HG02938 (cell line): Measurements from ENCODE around the gene GDPD3.
"Not testable (repeated sequence)": the region's sequence is repeated elsewhere in the genome, so short reads cannot be mapped to it uniquely, and the experiment has no call there.

Source experiments
- ATAC-seq: cut with Tn5 transposase; IDR thresholded peaks from one replicate; pipeline ENCODE4 v1.9.1; 2021; ENCODE audit warnings: mild to moderate bottlenecking, moderate library complexity; ENCODE audit not compliant: unreplicated experiment

GDPD3 gene

GRCh38 chr16:30125690-30126089 is 12.4 kb upstream of the GDPD3 start:
- not testable (repeated sequence) for ATAC-seq

GRCh38 chr16:30124985-30125379 is 11.6 kb upstream of the GDPD3 start:
- no peak for ATAC-seq

GRCh38 chr16:30122604-30123160 is 9.3 kb upstream of the GDPD3 start:
- ATAC-seq = no peak

- no peak for ATAC-seq
Measured at GRCh38 chr16:30121741-30122571, 8.6 kb upstream of the GDPD3 start.

GRCh38 chr16:30120340-30121105 is 7.2 kb upstream of the GDPD3 start:
- no peak for ATAC-seq

- ATAC-seq = no peak
Measured at GRCh38 chr16:30119428-30119827, 6.1 kb upstream of the GDPD3 start.

DNA sequence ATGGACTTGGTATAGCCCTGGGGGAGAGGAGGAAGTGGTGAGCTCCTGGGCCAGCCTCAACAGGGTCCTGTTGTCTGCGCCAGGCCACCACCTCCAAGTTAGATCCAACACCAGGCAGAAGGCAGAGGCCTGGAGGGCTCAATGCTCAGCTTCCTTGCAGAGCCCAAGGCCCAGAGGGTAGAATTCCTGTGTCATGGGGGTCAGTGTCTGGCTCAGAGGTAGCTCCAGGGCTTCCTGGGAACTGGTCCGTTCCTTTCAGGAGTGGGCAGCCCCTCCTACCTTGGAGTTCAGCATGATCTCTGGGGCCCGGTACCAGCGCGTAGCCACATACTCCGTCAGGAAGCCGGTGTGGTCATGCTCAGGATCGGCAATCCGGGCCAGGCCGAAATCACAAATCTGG is 4.4 kb upstream of the GDPD3 start:
- ATAC-seq = no peak

- no peak for ATAC-seq
Measured at GRCh38 chr16:30116291-30117207, 3.2 kb upstream of the GDPD3 start.

DNA sequence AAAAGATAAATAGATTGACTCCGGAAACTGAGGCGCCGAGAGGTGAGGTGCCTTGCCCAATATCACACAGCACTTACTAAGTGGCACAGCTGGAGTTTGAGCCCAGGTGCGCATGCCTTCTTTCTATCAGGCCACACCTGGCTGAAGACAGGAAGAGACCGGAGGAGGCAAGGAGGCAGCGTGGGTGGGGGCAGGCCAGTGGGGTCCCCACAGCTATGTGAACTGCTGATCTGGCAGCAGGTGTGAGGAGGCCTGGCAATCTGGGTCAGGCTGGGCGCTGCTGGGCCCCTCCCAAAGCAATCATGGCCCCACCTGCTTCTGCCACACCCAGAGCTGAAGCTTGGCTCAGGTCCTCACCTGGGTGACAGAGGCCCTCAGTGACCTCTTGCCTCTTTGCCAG is 1.9 kb upstream of the GDPD3 start:
- ATAC-seq = no peak

DNA sequence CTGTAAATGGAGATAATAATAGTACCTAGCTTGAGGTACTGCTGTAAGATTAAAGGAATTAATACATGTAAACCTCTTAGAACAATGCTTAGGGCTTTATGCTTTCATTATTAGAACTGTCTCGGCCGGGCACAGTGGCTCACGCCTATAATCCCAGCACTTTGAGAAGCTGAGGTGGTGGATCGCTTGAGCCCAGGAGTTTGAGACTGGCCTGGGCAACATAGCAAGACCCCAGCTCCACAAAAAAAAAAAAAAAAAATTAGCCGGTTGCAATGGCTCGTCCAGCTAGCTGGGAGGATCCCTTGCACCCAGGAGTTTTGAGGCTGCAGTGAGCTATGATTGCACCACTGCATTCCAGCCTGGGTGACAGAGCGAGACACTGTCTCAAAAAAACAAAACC is 1.5 kb upstream of the GDPD3 start:
- ATAC-seq = not testable (repeated sequence)

DNA sequence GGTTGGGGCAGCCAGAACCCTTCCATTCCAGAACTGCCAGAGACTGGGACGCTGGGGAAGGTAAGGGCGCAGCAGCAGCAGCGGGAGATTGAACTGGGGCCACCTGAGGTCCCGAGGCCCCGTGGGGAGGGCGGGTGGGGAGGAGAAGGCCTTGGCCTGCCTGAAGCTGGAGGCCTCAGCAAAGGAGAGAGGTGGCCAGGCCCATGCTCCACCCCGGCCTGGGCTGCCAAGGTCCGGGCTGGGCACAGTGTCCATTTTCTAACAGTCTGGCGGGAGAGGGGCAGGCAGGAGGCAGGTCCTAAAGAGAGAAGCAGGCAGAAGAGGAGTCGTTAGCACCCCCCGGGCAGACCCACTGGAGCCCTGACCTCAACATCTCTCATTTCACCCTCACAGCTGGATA is 1.1 kb upstream of the GDPD3 start:
- ATAC-seq = no peak

DNA sequence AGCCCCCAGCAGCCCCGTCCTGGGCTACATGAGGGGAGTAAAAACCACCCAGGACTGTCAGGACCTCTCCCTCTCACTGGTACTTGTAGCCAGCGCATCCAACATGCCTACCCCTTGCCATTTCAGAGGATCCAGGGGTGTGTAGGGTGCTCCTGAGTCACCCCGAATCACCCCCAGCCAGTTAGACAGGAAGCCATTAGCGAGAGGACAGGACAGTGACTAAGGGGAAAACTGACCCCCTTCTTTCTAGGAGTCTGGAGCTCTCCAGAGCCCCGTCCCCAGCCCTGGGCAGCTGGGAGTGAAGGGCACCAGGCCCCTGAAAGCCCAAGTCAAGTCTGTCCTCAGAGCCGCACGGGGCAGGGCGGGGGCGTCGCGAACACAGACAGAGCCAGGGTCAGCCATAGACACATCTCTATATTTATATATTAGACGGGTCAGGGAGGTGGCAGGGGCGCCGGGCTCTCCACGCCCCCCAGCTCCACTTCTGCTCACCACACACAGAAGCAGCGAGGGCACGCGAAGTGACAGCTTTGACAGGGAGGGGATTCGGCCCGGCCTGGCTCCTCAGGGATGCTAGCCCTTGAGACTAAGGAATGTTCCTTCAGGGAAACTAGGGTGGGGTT is 485 bp upstream of the GDPD3 start:
- no peak for ATAC-seq

DNA sequence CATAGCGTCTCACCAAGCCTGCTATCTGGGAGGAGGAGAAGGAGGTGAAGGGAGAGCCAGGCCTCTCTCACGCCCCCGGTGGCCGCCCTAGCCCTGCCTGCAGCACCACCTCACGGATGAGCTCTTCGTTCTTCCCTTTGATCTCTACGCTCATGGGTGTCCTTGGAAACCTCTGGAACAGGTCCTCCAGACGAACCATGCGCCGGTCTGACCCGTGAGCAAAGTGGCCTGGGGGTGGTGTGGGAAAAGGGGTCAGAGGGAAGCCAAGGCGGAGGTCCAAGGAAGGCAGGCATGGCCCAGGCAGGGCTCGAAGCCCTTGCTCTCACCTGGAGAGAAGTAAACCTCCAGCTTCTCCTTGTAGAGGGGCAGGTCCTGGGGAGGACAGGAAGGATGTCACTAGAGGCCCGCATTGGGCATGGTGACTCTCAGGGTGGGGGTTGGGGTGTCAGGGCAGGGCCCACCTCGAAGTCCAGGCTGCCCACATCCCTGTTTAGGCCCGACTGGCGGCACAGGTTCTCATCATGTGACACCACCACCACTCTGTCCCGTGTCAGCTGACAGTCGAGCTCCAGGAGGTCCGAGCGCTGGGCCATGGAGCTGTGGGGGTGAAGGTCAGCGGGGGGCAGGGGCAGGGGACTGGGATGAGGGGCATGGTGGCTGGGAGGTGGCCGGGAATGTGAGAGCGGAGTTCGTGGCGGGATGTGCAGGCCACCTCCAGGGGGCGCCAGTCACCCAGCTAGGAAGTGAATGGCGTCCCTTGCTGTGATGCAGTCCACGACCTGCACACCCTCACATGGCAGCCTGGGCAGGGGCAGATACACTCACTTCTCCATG is 923 bp downstream of the GDPD3 start:
- no peak for ATAC-seq

DNA sequence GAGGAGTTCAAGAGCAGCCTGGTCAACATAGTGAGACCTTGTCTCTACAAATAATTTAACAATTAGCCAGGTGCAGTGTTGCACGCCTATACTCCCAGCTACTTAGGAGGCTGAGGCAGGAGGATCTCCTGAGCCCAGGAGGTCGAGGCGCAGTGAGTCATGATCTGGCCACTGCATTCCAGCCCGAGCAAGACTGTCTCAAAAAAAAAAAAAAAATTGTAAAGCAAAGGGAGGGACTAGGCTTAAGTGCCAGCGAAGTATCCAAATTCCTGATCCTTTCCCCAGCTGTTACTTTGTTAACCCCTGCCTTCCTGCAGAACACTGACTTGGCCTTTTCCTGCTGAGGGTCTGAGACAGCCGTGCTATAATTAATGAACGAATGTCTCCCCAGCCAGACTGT is 2.7 kb downstream of the GDPD3 start:
- ATAC-seq = no peak

DNA sequence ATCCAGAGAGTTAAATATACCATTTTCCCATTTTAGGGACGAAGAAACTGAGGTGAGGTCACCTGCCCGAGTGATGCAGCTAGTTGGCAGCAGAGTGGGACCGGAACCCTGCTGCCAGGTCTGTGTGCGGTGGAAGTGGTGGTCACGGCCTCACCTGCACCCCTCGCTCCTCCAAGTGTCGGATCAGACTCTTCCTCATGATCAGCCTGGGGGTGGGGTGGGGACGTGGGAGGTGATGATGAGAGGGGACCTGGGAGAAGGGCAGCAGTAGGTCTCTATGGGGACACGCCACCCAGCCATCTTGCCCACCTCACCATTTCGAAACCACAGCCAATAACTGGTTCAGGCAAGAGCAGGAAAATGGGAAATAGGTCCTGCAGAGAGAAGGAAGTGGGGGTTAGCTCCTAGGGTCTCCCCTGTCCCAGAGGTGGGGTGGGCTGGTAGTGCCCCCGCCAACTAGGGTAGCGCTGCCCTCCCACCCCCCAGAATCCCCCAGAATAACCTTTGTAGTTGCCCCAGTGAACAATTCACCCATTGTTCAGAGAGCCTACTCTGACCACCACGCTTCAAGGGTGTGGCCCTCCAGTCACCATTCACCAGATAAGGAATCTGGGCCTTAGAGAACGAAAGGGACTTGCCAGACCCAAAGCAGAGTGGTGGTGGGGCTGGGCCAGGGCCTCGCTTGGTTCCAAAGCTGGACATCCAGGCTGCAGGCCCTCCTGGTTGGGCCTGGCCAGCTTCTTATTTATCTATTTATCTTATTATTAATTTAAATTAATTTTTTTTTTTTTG is 5.1 kb downstream of the GDPD3 start:
- ATAC-seq = no peak

DNA sequence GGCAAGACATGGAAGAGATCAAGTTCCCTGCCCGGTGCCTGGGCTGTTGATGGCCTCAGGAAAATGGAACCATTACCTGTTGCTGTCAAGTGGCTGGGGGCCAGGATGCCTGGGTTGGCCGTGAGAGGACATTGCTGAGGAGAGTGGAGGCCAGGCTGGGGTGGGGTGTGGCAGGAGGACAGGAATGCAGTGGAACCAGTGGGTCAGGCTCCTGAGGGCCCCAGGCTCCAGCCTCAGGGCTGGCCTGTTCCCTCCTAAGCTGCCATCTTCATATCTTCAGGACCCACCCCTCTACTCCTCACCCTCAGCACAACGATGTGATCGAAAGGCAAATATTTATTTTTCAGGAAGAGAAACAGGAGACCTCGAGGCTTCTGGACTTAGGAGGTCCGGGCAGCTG is 8.8 kb downstream of the GDPD3 start:
- no peak for ATAC-seq

- ATAC-seq = no peak
Measured at GRCh38 chr16:30104090-30104489, 9.2 kb downstream of the GDPD3 start.

DNA sequence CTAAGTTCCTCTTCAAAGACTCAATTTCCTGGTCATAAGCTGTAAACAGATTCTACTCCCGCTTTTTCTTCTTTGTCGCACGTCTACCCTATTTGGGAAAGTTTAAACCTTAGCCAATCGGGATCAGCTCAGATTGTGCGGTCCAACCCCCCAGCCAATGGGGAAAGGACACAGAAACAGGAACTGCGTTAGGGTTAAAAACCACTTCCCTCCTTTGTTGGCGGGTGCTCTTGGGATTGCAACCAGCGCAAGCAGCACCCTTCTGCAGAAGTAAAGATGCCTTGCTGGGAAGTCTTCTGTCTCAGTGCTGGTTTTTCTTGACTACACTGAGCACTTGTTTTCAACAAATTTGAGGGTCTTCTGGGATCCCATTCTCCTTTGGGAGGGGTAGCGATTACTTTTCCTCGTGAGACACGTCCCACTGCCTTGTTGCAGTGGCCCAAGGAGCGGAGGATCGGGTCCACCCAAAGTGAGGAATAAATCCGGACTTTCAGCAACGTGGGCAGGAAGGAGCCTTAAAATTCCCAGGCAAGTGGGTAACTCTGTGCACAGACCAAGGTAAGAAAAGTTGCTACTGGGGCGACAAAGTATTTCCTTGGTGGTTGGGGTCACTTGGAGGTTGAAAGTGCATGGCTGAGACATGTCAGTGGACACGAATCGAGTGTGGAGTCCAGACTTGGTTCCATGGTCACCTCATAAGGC is 16.3 kb downstream of the GDPD3 start:
- ATAC-seq = no peak
